Activated CD4-positive, alpha-beta T cell treated with anti-CD3 and anti-CD28 coated beads for 24 hours (primary cell): ENCODE data around the gene PCGF1.
"Not testable (repeated sequence)": the region's sequence is repeated elsewhere in the genome, so short reads cannot be mapped to it uniquely, and the experiment has no call there.

Source experiments
- DNase-seq, 2 donors: peaks; one replicate each; pipeline ENCODE4 v3.0.0-alpha.2; 2020; ENCODE audit warnings: low read depth in 2 of 2

The PCGF1 gene

GRCh38 chr2:74499267-74499939 is 8.1 kb downstream of the PCGF1 start, which contains the start of gene LBX2:
Gene LBX2, minus strand, starts transcription at chr2:74499603. Its CDS starts 66 bp downstream, at chr2:74499537.
- DNase-seq: no peak

GRCh38 chr2:74498500-74499266 is 8.8 kb downstream of the PCGF1 start:
- DNase-seq: no peak

GRCh38 chr2:74497777-74498499 is 9.6 kb downstream of the PCGF1 start:
- no peak for DNase-seq

GRCh38 chr2:74496997-74497776 is 10.3 kb downstream of the PCGF1 start:
- DNase-seq: no peak

- DNase-seq: no peak
These were observed 12.1 kb downstream of the PCGF1 start for GRCh38 chr2:74495440-74495839.

GRCh38 chr2:74493546-74493945 is 13.9 kb downstream of the PCGF1 start:
- no peak for DNase-seq

- no peak for DNase-seq
These were observed 15.6 kb downstream of the PCGF1 start for GRCh38 chr2:74491648-74492544.

GRCh38 chr2:74489906-74490305 is 17.6 kb downstream of the PCGF1 start:
- DNase-seq: no peak

GRCh38 chr2:74488643-74489481 is 18.6 kb downstream of the PCGF1 start:
- DNase-seq: no peak

- no peak for DNase-seq
These were observed 21.4 kb downstream of the PCGF1 start for GRCh38 chr2:74486141-74486540.

- not testable (repeated sequence) for DNase-seq
These were observed 23.8 kb downstream of the PCGF1 start for GRCh38 chr2:74483675-74484164.

- peak; percentile 83 to 90 for DNase-seq
These were observed 24.5 kb downstream of the PCGF1 start, which contains the start of the genes CCDC142 and TTC31 for GRCh38 chr2:74482801-74483674. Gene CCDC142, minus strand, starts transcription at chr2:74482998. Its CDS starts 161 bp downstream, at chr2:74482837. Gene TTC31, plus strand, starts transcription at chr2:74483081. Its CDS starts 15 bp downstream, at chr2:74483096.

- peak in 1 of 2 donors; percentile 35 for DNase-seq
These were observed 25.3 kb downstream of the PCGF1 start for GRCh38 chr2:74481961-74482800.

GRCh38 chr2:74481431-74481830 is 26.1 kb downstream of the PCGF1 start:
- DNase-seq: no peak

- DNase-seq: no peak
These were observed 32.6 kb downstream of the PCGF1 start for GRCh38 chr2:74474899-74475298.

GRCh38 chr2:74474481-74474880 is 33.0 kb downstream of the PCGF1 start:
- DNase-seq: no peak

- DNase-seq: no peak
These were observed 34.6 kb downstream of the PCGF1 start for GRCh38 chr2:74472945-74473258.
